ENCODE results near the gene RNF167. TPM values are rescaled to one million over a fixed set of nuclear protein-coding genes. Genes with fewer than 3 reads are reported as not detected.

The RNF167 gene
- total RNA-seq, 2 donors from 2014 or later, result 176 to 201 TPM

GRCh38 chr17:4972322-4972721 lies 32.3 kb downstream of the RNF167 start:
- ATAC-seq (replicated peaks in 1 of 2) (no peak), DNase-seq (no peak)
- H3K4me1 Mint-ChIP-seq (ENCODE audit: low read depth), result peaks cover 33% of the 10 kb centered on the region
- H3K4me3 Mint-ChIP-seq, result no peak overlapping the region
- H3K9me3 Mint-ChIP-seq, result no peaks in the 10 kb centered on the region
- no peaks in the 10 kb centered on the region for H3K27me3 Mint-ChIP-seq (ENCODE audit: low read depth)
- no peak overlapping the region for H3K27ac Mint-ChIP-seq
- H3K36me3 Mint-ChIP-seq (ENCODE audit: insufficient read depth in 2 of 2), result peaks cover 14 to 38% of the 10 kb centered on the region in 2 donors

DNA sequence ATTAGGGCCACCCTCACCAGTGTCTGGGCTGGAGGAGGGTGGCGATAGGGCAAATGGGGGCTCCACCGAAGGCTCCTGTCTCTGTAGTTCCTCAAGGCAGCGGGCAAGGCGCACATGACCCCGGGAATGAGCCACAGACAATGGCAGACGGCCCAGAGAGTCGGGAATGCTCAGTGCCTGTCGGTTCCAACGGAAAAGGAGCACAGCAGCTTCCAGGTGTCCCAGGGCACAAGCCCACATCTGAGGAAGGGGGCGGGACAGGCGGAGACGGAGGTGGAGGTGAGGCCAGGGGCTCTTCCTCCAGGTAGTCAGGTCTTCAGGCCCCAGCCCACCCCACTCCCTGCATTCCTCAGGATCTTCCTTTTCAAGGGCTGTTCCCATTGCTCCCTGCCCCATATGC lies 32.7 kb downstream of the RNF167 start:
- ATAC-seq (replicated peaks in 1 of 2), result no peak
- no peak for DNase-seq
- no peak overlapping the region for H3K4me3 Mint-ChIP-seq
- H3K9me3 Mint-ChIP-seq, result no peaks in the 10 kb centered on the region
- no peaks in the 10 kb centered on the region for H3K27me3 Mint-ChIP-seq (ENCODE audit: low read depth)
- H3K4me1 Mint-ChIP-seq (ENCODE audit: low read depth), result peaks cover 33% of the 10 kb centered on the region
- peaks cover 14 to 38% of the 10 kb centered on the region in 2 donors for H3K36me3 Mint-ChIP-seq (ENCODE audit: insufficient read depth in 2 of 2)
- no peak overlapping the region for H3K27ac Mint-ChIP-seq

DNA sequence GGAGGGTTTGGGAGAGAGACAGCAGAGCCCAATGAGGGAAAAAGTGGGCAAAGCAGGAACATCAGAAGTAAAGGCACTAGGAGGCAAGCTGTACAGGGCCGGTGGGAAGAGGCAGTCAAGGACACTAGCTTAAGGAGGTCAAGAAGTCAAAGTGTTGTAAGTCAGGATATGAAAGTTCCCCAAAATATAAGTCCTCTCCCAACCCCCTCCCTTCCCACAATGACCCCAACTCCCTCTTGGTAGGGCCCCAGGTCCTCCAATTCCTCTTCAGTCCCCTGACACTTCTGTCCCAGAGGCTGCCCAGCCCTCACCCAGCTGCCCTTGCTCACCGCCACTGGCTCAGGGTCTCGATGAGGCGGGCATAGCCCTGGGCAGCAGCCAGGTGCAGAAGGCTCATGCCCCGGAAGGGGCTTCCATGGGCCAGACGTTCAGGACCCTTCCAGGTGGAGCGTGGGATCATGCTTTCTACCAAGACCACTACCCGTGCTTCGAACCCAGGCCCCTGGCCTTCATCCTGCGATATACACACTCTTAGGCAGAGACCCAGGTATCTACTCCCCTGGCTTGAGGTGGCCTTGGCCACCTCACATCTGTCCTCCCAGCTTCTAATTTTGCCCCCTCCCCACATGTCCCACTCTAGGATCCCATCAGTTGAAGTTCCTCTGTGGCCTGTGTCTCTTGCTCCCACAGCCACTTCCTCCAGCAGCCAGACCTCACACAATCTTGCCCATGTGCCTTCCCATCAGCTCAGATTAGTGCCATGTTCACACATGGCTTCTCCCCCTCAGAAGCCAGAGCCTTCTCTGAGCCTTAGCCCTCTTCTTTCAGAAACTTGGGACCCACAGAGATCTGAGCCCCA lies 33.4 kb downstream of the RNF167 start:
- peaks cover 33% of the 10 kb centered on the region for H3K4me1 Mint-ChIP-seq (ENCODE audit: low read depth)
- H3K27ac Mint-ChIP-seq, result peak overlapping the region; percentile 20
- H3K27me3 Mint-ChIP-seq (ENCODE audit: low read depth), result no peaks in the 10 kb centered on the region
- H3K4me3 Mint-ChIP-seq, result no peak overlapping the region
- DNase-seq (no peak), ATAC-seq (replicated peaks in 1 of 2) (no peak)
- H3K36me3 Mint-ChIP-seq (ENCODE audit: insufficient read depth in 2 of 2), result peaks cover 14 to 38% of the 10 kb centered on the region in 2 donors
- H3K9me3 Mint-ChIP-seq, result no peaks in the 10 kb centered on the region

- peaks cover 13 to 40% of the 10 kb centered on the region in 2 donors for H3K36me3 Mint-ChIP-seq (ENCODE audit: insufficient read depth in 2 of 2)
- no peak overlapping the region for H3K4me3 Mint-ChIP-seq
- H3K27me3 Mint-ChIP-seq (ENCODE audit: low read depth), result no peaks in the 10 kb centered on the region
- H3K27ac Mint-ChIP-seq, result peak overlapping the region; percentile 75
- DNase-seq (no peak), ATAC-seq (replicated peaks in 1 of 2) (no peak)
- no peaks in the 10 kb centered on the region for H3K9me3 Mint-ChIP-seq
- peaks cover 26% of the 10 kb centered on the region for H3K4me1 Mint-ChIP-seq (ENCODE audit: low read depth)
Measured at GRCh38 chr17:4974115-4974670, 34.1 kb downstream of the RNF167 start.

DNA sequence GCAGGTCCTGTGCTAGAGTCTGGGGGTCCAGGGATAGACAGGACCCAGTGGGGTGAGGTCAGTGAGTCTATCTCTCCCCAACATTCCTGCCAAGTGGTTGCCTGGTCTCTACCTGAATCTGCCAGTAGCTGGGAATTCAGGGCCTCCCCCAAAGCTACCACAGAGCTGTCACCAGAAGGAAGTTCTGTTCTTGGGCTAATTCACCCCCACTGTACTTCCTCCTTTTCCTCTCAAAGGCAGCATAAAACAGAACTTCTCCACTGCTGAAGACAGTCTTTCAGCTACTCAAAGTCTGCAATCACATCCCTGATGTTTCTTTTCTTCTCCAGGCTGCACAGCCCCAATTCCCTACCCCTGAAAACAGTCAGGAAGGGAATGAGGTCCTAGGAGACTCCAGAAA lies 38.7 kb downstream of the RNF167 start:
- no peak for DNase-seq
- H3K27ac Mint-ChIP-seq, result no peak overlapping the region
- H3K9me3 Mint-ChIP-seq, result no peaks in the 10 kb centered on the region
- peaks cover 12% of the 10 kb centered on the region for H3K4me1 Mint-ChIP-seq (ENCODE audit: low read depth)
- ATAC-seq (replicated peaks in 1 of 2), result no peak
- no peak overlapping the region for H3K4me3 Mint-ChIP-seq
- peaks cover 11 to 26% of the 10 kb centered on the region in 2 donors for H3K36me3 Mint-ChIP-seq (ENCODE audit: insufficient read depth in 2 of 2)
- no peaks in the 10 kb centered on the region for H3K27me3 Mint-ChIP-seq (ENCODE audit: low read depth)

GRCh38 chr17:4980644-4981216 lies 40.7 kb downstream of the RNF167 start:
- Mint-ChIP-seq H3K36me3 (ENCODE audit: insufficient read depth in 2 of 2) (peaks cover 9 to 14% of the 10 kb centered on the region in 2 donors), H3K4me1 (ENCODE audit: low read depth) (peaks cover 18% of the 10 kb centered on the region), H3K27ac (peak overlapping the region; percentile 85), H3K4me3 (peak overlapping the region in 1 of 2 donors; percentile 8), H3K9me3 (no peaks in the 10 kb centered on the region), H3K27me3 (ENCODE audit: low read depth) (no peaks in the 10 kb centered on the region)
- DNase-seq (peak; percentile 55 to 68), ATAC-seq (replicated peaks in 1 of 2) (peak; percentile 83 to 87)

DNA sequence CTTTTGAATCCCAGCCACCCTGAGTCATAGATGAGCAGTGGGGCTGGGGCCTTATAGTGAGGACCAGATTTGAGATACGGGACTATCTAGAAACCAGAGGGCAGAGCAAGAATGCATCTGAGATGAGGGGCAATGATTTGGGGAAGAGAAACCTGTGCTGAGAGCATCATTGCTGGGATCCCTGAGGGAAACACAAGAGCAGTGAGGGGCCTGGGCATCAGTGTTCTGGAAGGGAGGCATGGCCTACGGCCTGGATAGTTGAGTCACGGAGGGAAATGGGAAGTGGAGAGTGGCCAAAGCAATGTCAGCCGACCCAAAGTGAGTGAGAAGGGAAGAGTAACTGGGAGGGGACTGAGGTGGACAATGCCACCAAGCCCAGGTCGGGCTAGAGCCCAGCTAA lies 42.2 kb downstream of the RNF167 start:
- no peak for DNase-seq
- H3K27me3 Mint-ChIP-seq (ENCODE audit: low read depth), result no peaks in the 10 kb centered on the region
- no peak for ATAC-seq (replicated peaks in 1 of 2)
- H3K27ac Mint-ChIP-seq, result no peak overlapping the region
- H3K36me3 Mint-ChIP-seq (ENCODE audit: insufficient read depth in 2 of 2), result peaks cover 9 to 13% of the 10 kb centered on the region in 2 donors
- H3K4me3 Mint-ChIP-seq, result no peak overlapping the region
- H3K9me3 Mint-ChIP-seq, result no peaks in the 10 kb centered on the region
- peaks cover 29% of the 10 kb centered on the region for H3K4me1 Mint-ChIP-seq (ENCODE audit: low read depth)

DNA sequence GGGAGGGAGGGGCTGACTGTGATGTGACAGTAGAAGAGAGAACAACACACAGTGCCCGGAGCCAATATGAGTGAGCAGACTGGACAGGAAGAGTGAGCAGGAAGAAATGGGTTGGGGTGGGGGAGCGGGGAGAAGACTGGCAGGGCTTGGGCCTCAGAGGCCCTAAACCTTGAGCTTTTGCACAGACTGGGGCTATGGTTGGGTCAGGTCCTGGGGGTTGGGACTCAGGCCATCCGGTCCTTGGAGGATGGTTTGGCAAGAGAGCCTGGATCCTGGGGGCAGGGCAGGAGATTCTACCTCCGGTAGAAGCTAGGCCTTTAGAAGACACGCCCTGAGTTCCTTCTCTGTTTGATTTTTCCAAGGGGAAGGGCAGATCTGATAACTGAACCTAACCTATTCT lies 46.3 kb downstream of the RNF167 start:
- H3K4me1 Mint-ChIP-seq (ENCODE audit: low read depth), result peaks cover 44% of the 10 kb centered on the region
- H3K27ac Mint-ChIP-seq, result peak overlapping the region; percentile 71
- peak overlapping the region; percentile 97 to 99 for H3K4me3 Mint-ChIP-seq
- peak in 1 of 2 donors; percentile 21 for DNase-seq
- no peaks in the 10 kb centered on the region for H3K9me3 Mint-ChIP-seq
- H3K27me3 Mint-ChIP-seq (ENCODE audit: low read depth), result no peaks in the 10 kb centered on the region
- no peak for ATAC-seq (replicated peaks in 1 of 2)
- peaks cover 1 to 3% of the 10 kb centered on the region in 2 donors for H3K36me3 Mint-ChIP-seq (ENCODE audit: insufficient read depth in 2 of 2)

- ATAC-seq (replicated peaks in 1 of 2) (peak; percentile 91 to 94), DNase-seq (peak; percentile 93 to 94)
- Mint-ChIP-seq H3K27ac (peak within 1 kb of the TSS; percentile 98), H3K36me3 (ENCODE audit: insufficient read depth in 2 of 2) (peaks cover 3 to 4% of the 10 kb centered on the region in 2 donors), H3K27me3 (ENCODE audit: low read depth) (no peaks in the 10 kb centered on the region), H3K9me3 (no peaks in the 10 kb centered on the region), H3K4me3 (peak within 1 kb of the TSS; percentile 97 to 99), H3K4me1 (ENCODE audit: low read depth) (peaks cover 49% of the 10 kb centered on the region)
Measured at GRCh38 chr17:4986951-4987766, 47.1 kb downstream of the RNF167 start, which contains the start of gene CAMTA2. CAMTA2 (minus strand) TSS chr17:4987675; CDS start chr17:4986222, 1,453 bp downstream.

- Mint-ChIP-seq H3K27ac (peak overlapping the region; percentile 98), H3K4me1 (ENCODE audit: low read depth) (peaks cover 49% of the 10 kb centered on the region), H3K27me3 (ENCODE audit: low read depth) (no peaks in the 10 kb centered on the region), H3K4me3 (peak overlapping the region; percentile 97 to 99), H3K9me3 (no peaks in the 10 kb centered on the region), H3K36me3 (ENCODE audit: insufficient read depth in 2 of 2) (peaks cover 3 to 4% of the 10 kb centered on the region in 2 donors)
- ATAC-seq (replicated peaks in 1 of 2), result no peak
- DNase-seq, result peak in 1 of 2 donors; percentile 18
Measured at GRCh38 chr17:4987767-4988567, 47.9 kb downstream of the RNF167 start.

GRCh38 chr17:4994081-4994595 lies 54.1 kb downstream of the RNF167 start:
- Mint-ChIP-seq H3K4me3 (no peak overlapping the region), H3K27ac (no peak overlapping the region), H3K27me3 (ENCODE audit: low read depth) (no peaks in the 10 kb centered on the region), H3K36me3 (ENCODE audit: insufficient read depth in 2 of 2) (peaks cover 0 to 3% of the 10 kb centered on the region in 2 donors), H3K9me3 (no peaks in the 10 kb centered on the region), H3K4me1 (ENCODE audit: low read depth) (peaks cover 41% of the 10 kb centered on the region)
- DNase-seq (no peak), ATAC-seq (replicated peaks in 1 of 2) (no peak)

Data from activated T-cell treated with anti-CD3 and anti-CD28 coated beads, Interleukin-2, amount 50 U/mL, for 72 hours (primary cell).